ENCODE measurements around the gene ITGAD. TPM values are rescaled to one million over a fixed set of nuclear protein-coding genes. Genes with fewer than 3 reads are reported as not detected.

ITGAD gene
- total RNA-seq, 1 experiment from 2014 or later: not detected

DNA sequence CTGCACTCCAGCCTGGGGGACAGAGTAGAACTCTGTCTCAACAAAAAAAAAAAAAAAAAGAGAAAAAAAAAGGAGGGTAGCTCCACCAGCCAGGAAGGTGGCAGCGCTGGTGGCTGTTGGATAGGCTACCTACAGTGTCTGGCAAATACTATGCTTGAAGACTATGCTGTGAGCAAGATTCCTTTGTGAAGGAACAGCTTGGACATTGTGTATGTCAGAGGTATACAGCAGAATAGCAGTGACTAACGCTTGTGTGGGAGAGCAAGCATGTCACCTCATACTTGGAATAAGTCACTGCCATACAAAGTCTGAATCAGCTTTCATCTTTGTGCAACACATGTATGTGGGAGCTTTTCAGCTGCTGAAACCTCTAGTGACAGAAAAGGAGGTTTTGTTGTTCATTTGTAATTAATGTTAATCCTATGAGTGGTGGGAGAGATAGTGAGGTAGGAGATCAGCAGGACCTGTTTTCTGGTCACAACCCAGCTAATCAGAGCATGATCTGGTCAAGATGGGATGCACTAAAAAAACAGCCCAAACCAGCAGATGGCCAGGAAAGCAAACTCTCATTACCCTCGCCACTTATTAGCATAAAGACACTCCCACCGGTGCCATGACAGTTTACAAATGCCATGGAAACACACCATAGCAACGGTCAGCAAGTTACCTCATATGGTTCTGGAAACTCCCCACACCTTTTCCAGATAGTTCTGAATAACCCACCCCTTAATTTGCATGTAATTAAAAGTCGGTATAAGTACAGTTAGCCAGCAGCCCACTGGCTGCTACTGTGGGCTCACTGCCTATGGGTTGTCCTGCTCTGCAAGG lies 6.8 kb upstream of the ITGAD start:
- peaks cover 6 to 11% of the 10 kb centered on the region in 2 experiments for H3K4me1 Mint-ChIP-seq
- H3K79me2 ChIP-seq (ENCODE audit: insufficient read depth, low read length): no peaks in the 10 kb centered on the region
- TF ChIP-seq, protein P1, sequence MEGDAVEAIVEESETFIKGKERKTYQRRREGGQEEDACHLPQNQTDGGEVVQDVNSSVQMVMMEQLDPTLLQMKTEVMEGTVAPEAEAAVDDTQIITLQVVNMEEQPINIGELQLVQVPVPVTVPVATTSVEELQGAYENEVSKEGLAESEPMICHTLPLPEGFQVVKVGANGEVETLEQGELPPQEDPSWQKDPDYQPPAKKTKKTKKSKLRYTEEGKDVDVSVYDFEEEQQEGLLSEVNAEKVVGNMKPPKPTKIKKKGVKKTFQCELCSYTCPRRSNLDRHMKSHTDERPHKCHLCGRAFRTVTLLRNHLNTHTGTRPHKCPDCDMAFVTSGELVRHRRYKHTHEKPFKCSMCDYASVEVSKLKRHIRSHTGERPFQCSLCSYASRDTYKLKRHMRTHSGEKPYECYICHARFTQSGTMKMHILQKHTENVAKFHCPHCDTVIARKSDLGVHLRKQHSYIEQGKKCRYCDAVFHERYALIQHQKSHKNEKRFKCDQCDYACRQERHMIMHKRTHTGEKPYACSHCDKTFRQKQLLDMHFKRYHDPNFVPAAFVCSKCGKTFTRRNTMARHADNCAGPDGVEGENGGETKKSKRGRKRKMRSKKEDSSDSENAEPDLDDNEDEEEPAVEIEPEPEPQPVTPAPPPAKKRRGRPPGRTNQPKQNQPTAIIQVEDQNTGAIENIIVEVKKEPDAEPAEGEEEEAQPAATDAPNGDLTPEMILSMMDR (conservative IDR thresholded peaks at IDR 0.05): no peak
- no peak for DNase-seq
- H3K36me3 Mint-ChIP-seq (ENCODE audit: insufficient read depth in 1 of 3, low read depth in 3 of 3): no peaks in the 10 kb centered on the region
- H3K9ac ChIP-seq (ENCODE audit: extremely low read depth, insufficient read length, low read length): no peak overlapping the region
- no peaks in the 10 kb centered on the region for H3K27me3 ChIP-seq (ENCODE audit: insufficient read depth, low read length)
- no peak overlapping the region for H2BK12ac ChIP-seq (ENCODE audit: insufficient read length, low read depth, low read length)
- H3K79me1 ChIP-seq (ENCODE audit: insufficient read depth, low read depth, low read length, poor library complexity, severe bottlenecking): no peaks in the 10 kb centered on the region
- no peak overlapping the region for H4K8ac ChIP-seq (replicated peaks; ENCODE audit: insufficient read length, low read depth, low read length)
- no peak overlapping the region for H4K5ac ChIP-seq (ENCODE audit: insufficient read length, low read depth, low read length)
- H3T11ph ChIP-seq (ENCODE audit: low read length): no peak overlapping the region
- no peak overlapping the region for H4K91ac ChIP-seq (ENCODE audit: insufficient read length, low read depth, low read length)
- no peak overlapping the region for H2AK5ac ChIP-seq (ENCODE audit: insufficient read length, low read length)
- H3K23me2 ChIP-seq (ENCODE audit: insufficient read length, low read depth, low read length, poor library complexity, severe bottlenecking): no peaks in the 10 kb centered on the region
- H3K27me3 Mint-ChIP-seq (ENCODE audit: low read depth): peaks cover 13% of the 10 kb centered on the region
- H2BK20ac ChIP-seq (ENCODE audit: low read depth, low read length, poor library complexity, severe bottlenecking): no peak overlapping the region
- H3K23ac ChIP-seq (ENCODE audit: insufficient read length, low read depth, low read length): no peak overlapping the region
- H2BK120ac ChIP-seq (ENCODE audit: low read depth, low read length, poor library complexity, severe bottlenecking): no peak overlapping the region
- H3K4ac ChIP-seq (ENCODE audit: low read depth, low read length): no peak overlapping the region
- no CpG with 5 or more reads among the region's 6 CpGs for WGBS (ENCODE audit: extremely low coverage, insufficient read length, low lambda C conversion rate)
- no peak overlapping the region for H2AFZ ChIP-seq (ENCODE audit: low read length)
- no peaks in the 10 kb centered on the region for H4K20me1 ChIP-seq (ENCODE audit: control insufficient read depth, insufficient read depth, insufficient read length)
- H2BK5ac ChIP-seq (ENCODE audit: insufficient read length, low read length): no peak overlapping the region
- H3K4me1 ChIP-seq (ENCODE audit: insufficient read depth, low read length): no peaks in the 10 kb centered on the region
- H3K18ac ChIP-seq (ENCODE audit: insufficient read length, low read depth, low read length): peak overlapping the region; percentile 11
- H3K27ac Mint-ChIP-seq: peak overlapping the region in 1 of 3 experiments; percentile 8; a peak in 1 of 7 replicates
- H3K4me3 Mint-ChIP-seq: no peak overlapping the region; a peak in 1 of 5 replicates
- H2BK15ac ChIP-seq (ENCODE audit: low read depth, low read length): no peak overlapping the region
- H3K27ac ChIP-seq (ENCODE audit: insufficient read length, low read depth, low read length): no peak overlapping the region
- no peak overlapping the region for H3K4me2 ChIP-seq (ENCODE audit: insufficient read depth, insufficient read length, low read length)
- H3K9me3 Mint-ChIP-seq: no peaks in the 10 kb centered on the region; a peak in 2 of 5 replicates
- no peak overlapping the region; the same call in 1 of the 2 replicates for H3K14ac ChIP-seq (ENCODE audit: insufficient read depth, low read length)
- H3K9me3 ChIP-seq (ENCODE audit: control insufficient read depth, low read depth, low read length): no peaks in the 10 kb centered on the region
- no peak overlapping the region for H3K56ac ChIP-seq (ENCODE audit: insufficient read length, low read depth, low read length)

Measured in H9 (cell line).